Ovary (tissue), 3 donors: ENCODE measurements around the gene OTULINL.

Experiments
- CTCF ChIP-seq, 3 donors: fragments of 450-650 bp in 2 of 3; fragments of 200-600 bp in 1 of 3; IDR thresholded peaks; one replicate each; pipeline versions ENCODE4 v1.5.1 to v1.8.0; 2016 to 2022; ENCODE audit warnings: antibody characterized with exemption in 3 of 3, mild to moderate bottlenecking in 1 of 3
- POLR2A ChIP-seq: fragments of 450-650 bp; IDR thresholded peaks from one replicate; pipeline ENCODE4 v1.6.1; 2017; ENCODE audit warnings: antibody characterized with exemption, mild to moderate bottlenecking, moderate library complexity
- donor health status: DM: no; HTN: no; CAD: no.

- TF ChIP-seq POLR2A (no peak), CTCF (IDR thresholded peaks at IDR 0.05) (no peak)
Observed at GRCh38 chr5:14557203-14557770, 24.3 kb upstream of the OTULINL start.
